K562 (cell line): ENCODE data around the gene CHD3. TPM values are rescaled to one million over a fixed set of nuclear protein-coding genes. Genes with fewer than 3 reads are reported as not detected.
A peak's percentile ranks its signal among the peaks of the same experiment; 100 is the strongest.

Source experiments
- ATAC-seq: fragments of 200-7000 bp; cut with Tn5 transposase; 3 replicates; pipeline ENCODE4 v1.9.1; 2020; ENCODE audit warnings: moderate library complexity
- BruUV-seq: library from RNA; stranded (reverse); fragments of 400-500 nt; replicated peaks from 2 replicates; lab custom pipeline; 2021; lab: Mats Ljungman, UMichigan
- CTCF ChIA-PET: fragments of 300-600 bp; formaldehyde crosslinking; extraction: SDS; loops from one replicate; lab custom pipeline; 2021; ENCODE audit warnings: low intra/inter-chr PET ratio; lab: Yijun Ruan, JAX
- POLR2A ChIA-PET: fragments of 300-600, 350-650 bp; sonication (Branson Sonifier 250); formaldehyde crosslinking; extraction: SDS; loops from one replicate; lab custom pipeline; 2021; ENCODE audit warnings: antibody characterized with exemption, inconsistent platforms; lab: Yijun Ruan, JAX
- DNase-seq, 4 experiments: peaks; one replicate each; pipeline versions ENCODE4 v3.0.0 to v3.0.0-alpha.2; 2011 to 2018; ENCODE audit warnings: low spot score in 3 of 4, mixed read lengths in 3 of 4; ENCODE audit errors: extremely low read depth in 1 of 4
- FAIRE-seq: peaks from 2 replicates; lab custom pipeline; 2011; peaks lifted over from hg19 to GRCh38; lab: Jason Lieb, UNC
- H2AFZ ChIP-seq: 2 replicates; pipeline ENCODE4 v1.6.0; 2011; ENCODE audit warnings: low read depth, low read length, control low read depth, inconsistent platforms
- H3K27ac ChIP-seq: fragments of 200-600 bp; 3 replicates; pipeline ENCODE4 v1.8.0; 2011; ENCODE audit warnings: low read depth, mild to moderate bottlenecking, control low read depth, inconsistent platforms, low read length, moderate library complexity, mixed read lengths; ENCODE audit errors: extremely low read depth
- H3K27me3 ChIP-seq, 2 experiments: fragments of 300-600 bp in 1 of 2; 2 replicates in 1 of 2; 3 replicates in 1 of 2; pipeline versions ENCODE4 v1.6.0 to v1.8.0; 2011; ENCODE audit warnings: inconsistent platforms in 2 of 2, low read length in 2 of 2, mild to moderate bottlenecking in 1 of 2, mixed read lengths in 1 of 2, moderate library complexity in 1 of 2; ENCODE audit not compliant: control insufficient read depth in 2 of 2, insufficient read depth in 2 of 2
- H3K36me3 ChIP-seq: fragments of 300-600 bp; 3 replicates; pipeline ENCODE4 v1.8.0; 2011; ENCODE audit warnings: mild to moderate bottlenecking, low read length, inconsistent platforms; ENCODE audit not compliant: control insufficient read depth, insufficient read depth
- H3K4me1 ChIP-seq, 2 experiments: fragments of 200-600 bp in 1 of 2; replicated peaks in 1 of 2; 2 replicates in 1 of 2; 3 replicates in 1 of 2; pipeline versions ENCODE4 v1.5.1 to v1.8.0; 2011; ENCODE audit warnings: inconsistent platforms in 2 of 2, low read length in 2 of 2, mild to moderate bottlenecking in 1 of 2, mixed read lengths in 1 of 2, moderate library complexity in 1 of 2; ENCODE audit not compliant: control insufficient read depth in 2 of 2, insufficient read depth in 2 of 2
- H3K4me2 ChIP-seq: 2 replicates; pipeline ENCODE4 v1.6.1; 2011; ENCODE audit warnings: low read length, control low read depth, inconsistent platforms, mixed read lengths; ENCODE audit not compliant: insufficient read depth
- H3K4me3 ChIP-seq: fragments of 200-600 bp; sonication (generic), shearing (Covaris generic); 2 replicates; pipeline ENCODE4 v1.5.1; 2016; ENCODE audit warnings: control low read depth, inconsistent platforms
- H3K79me2 ChIP-seq: fragments of 200-600 bp; 3 replicates; pipeline ENCODE4 v1.8.0; 2011; ENCODE audit warnings: low read length, inconsistent platforms; ENCODE audit not compliant: control insufficient read depth, insufficient read depth
- H3K9ac ChIP-seq, 2 experiments: 2 replicates each; pipeline versions ENCODE4 v1.6.0 to v1.6.1; 2011; ENCODE audit warnings: low read depth in 2 of 2, low read length in 2 of 2, control low read depth in 1 of 2, inconsistent platforms in 1 of 2, mild to moderate bottlenecking in 1 of 2, mixed read lengths in 1 of 2; ENCODE audit not compliant: insufficient read depth in 1 of 2
- H3K9me1 ChIP-seq: one replicate; pipeline ENCODE4 v1.6.0; 2011; ENCODE audit warnings: inconsistent platforms, mild to moderate bottlenecking, low read length, moderate library complexity; ENCODE audit not compliant: control insufficient read depth, insufficient read depth
- H3K9me3 ChIP-seq: replicated peaks from 2 replicates; pipeline ENCODE4 v1.5.1; 2011; ENCODE audit warnings: low read depth, low read length, inconsistent platforms; ENCODE audit not compliant: control insufficient read depth, insufficient read depth
- H4K20me1 ChIP-seq: replicated peaks from 2 replicates; pipeline ENCODE4 v1.6.1; 2011; ENCODE audit warnings: low read length, inconsistent platforms, mixed read lengths; ENCODE audit not compliant: control insufficient read depth, insufficient read depth
- ARID2 ChIP-seq: fragments of 450-650 bp; IDR thresholded peaks from 2 replicates; pipeline ENCODE4 v1.6.1; 2017; ENCODE audit warnings: antibody characterized with exemption, mild to moderate bottlenecking
- CBFA2T3 ChIP-seq: fragments of 450-650 bp; IDR thresholded peaks from 2 replicates; pipeline ENCODE4 v1.6.1; 2017
- PCBP2 ChIP-seq: fragments of 200-400 bp; formaldehyde crosslinking; IDR thresholded peaks from 2 replicates; pipeline ENCODE4 v1.6.1; 2018; ENCODE audit warnings: low read length, low read depth, mild to moderate bottlenecking, moderate library complexity; ENCODE audit not compliant: poor library complexity, severe bottlenecking
- POLR3G ChIP-seq: IDR thresholded peaks from 2 replicates; pipeline ENCODE4 v1.6.1; 2011; ENCODE audit not compliant: insufficient read length, insufficient replicate concordance; ENCODE audit errors: extremely low read depth
- RBM17 ChIP-seq: fragments of 200-400 bp; formaldehyde crosslinking; IDR thresholded peaks from 2 replicates; pipeline ENCODE4 v1.6.1; 2017; ENCODE audit warnings: low read depth, mild to moderate bottlenecking, low read length, borderline replicate concordance
- SNRNP70 ChIP-seq: fragments of 200-400 bp; formaldehyde crosslinking; optimal IDR thresholded peaks from 2 replicates; pipeline ENCODE3; 2017; ENCODE audit warnings: low read depth, low read length
- ZBTB11 ChIP-seq, 3 experiments: fragments of 200-800 bp in 1 of 3; fragments of 250-450 bp in 1 of 3; fragments of 450-650 bp in 1 of 3; sonication (Bioruptor Pico) in 1 of 3; sonication (Bioruptor generic) in 1 of 3; formaldehyde crosslinking in 1 of 3; IDR thresholded peaks; 2 replicates each; pipeline versions ENCODE4 v1.6.1 to v1.8.0; 2016 to 2022; ENCODE audit warnings: mild to moderate bottlenecking in 2 of 3, missing genetic modification characterization in 2 of 3, missing compliant biosample characterization in 1 of 3, moderate library complexity in 1 of 3
- ZNF282 ChIP-seq: sonication (generic); formaldehyde crosslinking; IDR thresholded peaks from 2 replicates; pipeline ENCODE4 v1.8.1; 2023; ENCODE audit warnings: missing genetic modification reagents
- ZNF561 ChIP-seq: fragments of 450-650 bp; formaldehyde crosslinking; conservative IDR thresholded peaks from 2 replicates; pipeline ENCODE4 v1.4.0; 2020; ENCODE audit warnings: mild to moderate bottlenecking, moderate library complexity
- WGBS: fragments of 100-300 bp; shearing (Covaris generic); methylation state at CpG from one replicate; pipeline ENCODE4 v1.1.6; 2016; ENCODE audit warnings: low coverage, mixed read lengths; ENCODE audit not compliant: insufficient coverage; ENCODE audit errors: missing lambda C conversion rate; 5-methylcytosine and 5-hydroxymethylcytosine counted together
- in situ Hi-C: fragments of 300-500 bp; cut with MboI; formaldehyde crosslinking; loops from 4 replicates; pipeline ENCODE4 v1.15.0; 2018; ENCODE audit warnings: inconsistent platforms, mixed read lengths
- intact Hi-C: fragments of 100-400 bp; cut with micrococcal nuclease; formaldehyde crosslinking; loops from 2 replicates; pipeline ENCODE4 v1.14.2; 2022
- polyA plus RNA-seq, 8 experiments: library from polyadenylated mRNA; depleted of rRNA in 4 of 8; stranded (reverse) in 5 of 8; unstranded in 3 of 8; fragments of >200 nt; fragmentation: Nextera tagmentation in 2 of 8; fragmentation: Illumina TruSeq in 1 of 8; extraction: Ambion mirVana in 2 of 8; extraction: Trizol in 1 of 8; gene quantifications; 2 replicates each; pipeline versions ENCODE4 v1.2.1 to v1.2.3, GENCODE V29; 2011 to 2014; ENCODE audit warnings: inconsistent platforms in 1 of 8, missing spikeins in 1 of 8
- total RNA-seq, 7 experiments: library from RNA; depleted of rRNA in 6 of 7; stranded (reverse); fragments of >200 nt in 6 of 7; fragmentation: Illumina TruSeq in 2 of 7; extraction: Trizol in 2 of 7; gene quantifications; 2 replicates each; pipeline versions ENCODE4 v1.2.1 to v1.2.3, GENCODE V29; 2011 to 2021; ENCODE audit warnings: low replicate concordance in 1 of 7
- TF ChIP-seq, protein P1 (sequence below), 2 experiments: fragments of 450-650 bp; IDR thresholded peaks; 2 replicates each; pipeline ENCODE4 v1.6.1; 2016
- TF ChIP-seq, protein P2 (sequence below): IDR thresholded peaks from 2 replicates; pipeline ENCODE4 v1.6.1; 2011; ENCODE audit warnings: borderline replicate concordance, low read depth, mild to moderate bottlenecking, moderate library complexity, low read length; ENCODE audit not compliant: insufficient read depth, poor library complexity, severe bottlenecking

The CHD3 gene
- total and polyA plus RNA-seq, 9 of the 15 experiments (the other 6 are each of a cell fraction or from before 2014, with no cell fraction given), result 0.39 to 38.2 (median 21.2) TPM

DNA sequence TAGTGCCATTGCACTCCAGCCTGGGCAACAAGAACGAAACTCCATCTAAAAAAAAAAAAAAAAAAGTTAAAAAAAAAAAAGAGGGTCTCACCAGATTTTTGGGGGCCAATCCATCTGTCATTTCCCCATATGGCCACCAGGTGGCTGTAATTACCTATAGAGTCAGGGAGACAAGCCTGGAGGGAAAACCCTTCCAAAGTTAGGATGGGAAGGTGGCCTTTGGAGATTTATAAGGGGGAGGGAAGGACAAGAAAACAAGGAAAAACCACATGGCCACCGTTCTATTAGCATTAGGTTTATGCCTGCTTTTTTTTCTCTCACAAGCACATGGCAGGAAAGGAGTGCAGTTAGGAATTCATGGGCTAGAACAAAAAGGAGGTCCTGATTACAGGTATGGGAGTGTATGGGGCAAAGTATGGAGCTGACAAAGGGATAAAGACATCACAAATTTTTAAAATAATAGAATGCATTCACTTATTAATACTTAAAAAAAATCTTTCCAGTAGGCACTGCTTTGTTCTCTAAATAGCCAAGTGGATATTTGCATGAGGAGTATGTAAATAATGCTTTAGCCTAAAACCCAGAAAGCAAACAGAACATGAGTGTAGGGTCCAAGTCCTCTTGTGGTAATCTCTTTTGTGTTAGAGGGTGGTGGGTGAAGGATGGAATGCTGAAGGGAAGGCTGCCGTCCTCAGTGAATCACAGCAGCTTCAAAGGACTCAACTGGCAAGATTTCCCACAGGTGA is 25.7 kb upstream of the CHD3 start:
- FAIRE-seq, result peak; percentile 56
- no peak overlapping the region for H3K4me3 ChIP-seq
- in situ Hi-C loops (no loop called here), intact Hi-C loops (loop anchor here (1.0 kb wide), 2 partner anchors 34 to 125 kb away; no protein-coding TSS in a partner anchor)
- ChIA-PET CTCF (interaction anchor here (0.6 to 1.9 kb wide), 6 partner anchors 16 to 127 kb away, joined by 3 to 38 read pairs (median 6); no protein-coding TSS in a partner anchor), POLR2A (no interaction called here)
- no peak overlapping the region for H3K27ac ChIP-seq
- peaks cover 6 to 10% of the 10 kb centered on the region in 2 experiments; a peak in 4 of 5 replicates for H3K4me1 ChIP-seq
- peak; percentile 30 to 48 (median 41) for DNase-seq
- no peaks in the 10 kb centered on the region for H3K9me1 ChIP-seq
- no peak overlapping the region for H2AFZ ChIP-seq
- H3K9me3 ChIP-seq, result no peaks in the 10 kb centered on the region
- no peak overlapping the region for H3K9ac ChIP-seq
- no peaks in the 10 kb centered on the region for H3K27me3 ChIP-seq
- H3K79me2 ChIP-seq, result peaks cover 6% of the 10 kb centered on the region
- BruUV-seq, result no TSS peak
- no peaks in the 10 kb centered on the region for H4K20me1 ChIP-seq
- H3K4me2 ChIP-seq, result no peak overlapping the region
- WGBS, result 46% methylated on average over 2 of the region's 3 CpGs
- no peak for ATAC-seq
- H3K36me3 ChIP-seq, result peaks cover 29% of the 10 kb centered on the region; the same call in 2 of the 3 replicates
- TF ChIP-seq CBFA2T3, result no peak
- TF ChIP-seq, protein P1, sequence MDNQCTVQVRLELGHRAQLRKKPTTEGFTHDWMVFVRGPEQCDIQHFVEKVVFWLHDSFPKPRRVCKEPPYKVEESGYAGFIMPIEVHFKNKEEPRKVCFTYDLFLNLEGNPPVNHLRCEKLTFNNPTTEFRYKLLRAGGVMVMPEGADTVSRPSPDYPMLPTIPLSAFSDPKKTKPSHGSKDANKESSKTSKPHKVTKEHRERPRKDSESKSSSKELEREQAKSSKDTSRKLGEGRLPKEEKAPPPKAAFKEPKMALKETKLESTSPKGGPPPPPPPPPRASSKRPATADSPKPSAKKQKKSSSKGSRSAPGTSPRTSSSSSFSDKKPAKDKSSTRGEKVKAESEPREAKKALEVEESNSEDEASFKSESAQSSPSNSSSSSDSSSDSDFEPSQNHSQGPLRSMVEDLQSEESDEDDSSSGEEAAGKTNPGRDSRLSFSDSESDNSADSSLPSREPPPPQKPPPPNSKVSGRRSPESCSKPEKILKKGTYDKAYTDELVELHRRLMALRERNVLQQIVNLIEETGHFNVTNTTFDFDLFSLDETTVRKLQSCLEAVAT (IDR thresholded peaks at IDR 0.05), result no peak
- TF ChIP-seq ZNF561 (CRISPR knock-in tag), result no peak
- TF ChIP-seq, protein P2, sequence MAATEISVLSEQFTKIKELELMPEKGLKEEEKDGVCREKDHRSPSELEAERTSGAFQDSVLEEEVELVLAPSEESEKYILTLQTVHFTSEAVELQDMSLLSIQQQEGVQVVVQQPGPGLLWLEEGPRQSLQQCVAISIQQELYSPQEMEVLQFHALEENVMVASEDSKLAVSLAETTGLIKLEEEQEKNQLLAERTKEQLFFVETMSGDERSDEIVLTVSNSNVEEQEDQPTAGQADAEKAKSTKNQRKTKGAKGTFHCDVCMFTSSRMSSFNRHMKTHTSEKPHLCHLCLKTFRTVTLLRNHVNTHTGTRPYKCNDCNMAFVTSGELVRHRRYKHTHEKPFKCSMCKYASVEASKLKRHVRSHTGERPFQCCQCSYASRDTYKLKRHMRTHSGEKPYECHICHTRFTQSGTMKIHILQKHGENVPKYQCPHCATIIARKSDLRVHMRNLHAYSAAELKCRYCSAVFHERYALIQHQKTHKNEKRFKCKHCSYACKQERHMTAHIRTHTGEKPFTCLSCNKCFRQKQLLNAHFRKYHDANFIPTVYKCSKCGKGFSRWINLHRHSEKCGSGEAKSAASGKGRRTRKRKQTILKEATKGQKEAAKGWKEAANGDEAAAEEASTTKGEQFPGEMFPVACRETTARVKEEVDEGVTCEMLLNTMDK, result no peak
- no peak for TF ChIP-seq POLR3G
- TF ChIP-seq RBM17, result no peak
- no peak for TF ChIP-seq SNRNP70
- TF ChIP-seq ZNF282, result no peak
- TF ChIP-seq PCBP2, result no peak
- TF ChIP-seq ZBTB11 (CRISPR knock-in tag; IDR thresholded peaks at IDR 0.05), result no peak
- TF ChIP-seq ARID2, result 0 out of 2 replicates have a peak, but pooled peaks have one; percentile 31
